Kidney (tissue), 14 donors: ENCODE results near the gene ZNF511. TPM values are rescaled to one million over a fixed set of nuclear protein-coding genes. Genes with fewer than 3 reads are reported as not detected.

Source experiments
- DNase-seq, 5 donors: peaks; one replicate each; pipeline ENCODE4 v3.0.0-alpha.2; 2013 to 2020
- FAIRE-seq: peaks from 2 replicates; lab custom pipeline; 2012; peaks lifted over from hg19 to GRCh38; lab: Jason Lieb, UNC
- H3K27ac ChIP-seq, 2 donors: one replicate each; pipeline ENCODE4 v1.7.0; 2013; ENCODE audit warnings: low read depth in 2 of 2, low read length in 2 of 2, inconsistent platforms in 1 of 2
- H3K27me3 ChIP-seq: one replicate; pipeline ENCODE4 v1.7.1; 2013; ENCODE audit warnings: low read length, inconsistent platforms; ENCODE audit not compliant: control insufficient read depth, insufficient read depth
- H3K36me3 ChIP-seq, 3 donors: one replicate each; pipeline versions ENCODE4 v1.7.0 to v1.7.1; 2013; ENCODE audit warnings: low read length in 3 of 3, control low read depth in 1 of 3, inconsistent platforms in 1 of 3; ENCODE audit not compliant: insufficient read depth in 3 of 3, control insufficient read depth in 2 of 3
- H3K4me1 ChIP-seq, 3 donors: one replicate each; pipeline versions ENCODE4 v1.7.0 to v1.7.1; 2013; ENCODE audit warnings: low read length in 3 of 3, inconsistent platforms in 1 of 3, low read depth in 1 of 3; ENCODE audit not compliant: control insufficient read depth in 2 of 3, insufficient read depth in 2 of 3
- H3K4me3 ChIP-seq, 3 donors: one replicate each; pipeline versions ENCODE4 v1.7.0 to v1.8.1; 2013; ENCODE audit warnings: low read length in 3 of 3, control low read depth in 1 of 3, inconsistent platforms in 1 of 3
- H3K9ac ChIP-seq, 3 donors: one replicate each; pipeline versions ENCODE4 v1.7.0 to v1.7.1; 2013; ENCODE audit warnings: low read length in 3 of 3, control low read depth in 1 of 3, inconsistent platforms in 1 of 3
- H3K9me3 ChIP-seq, 3 donors: one replicate each; pipeline versions ENCODE4 v1.7.0 to v1.7.1; 2013; ENCODE audit warnings: low read length in 3 of 3, control low read depth in 1 of 3, inconsistent platforms in 1 of 3; ENCODE audit not compliant: control insufficient read depth in 2 of 3, insufficient read depth in 1 of 3
- intact Hi-C: fragments of 100-400 bp; cut with DNase I; formaldehyde crosslinking; loops from one replicate; pipeline ENCODE4 v1.11.1; 2022
- polyA plus RNA-seq: library from polyadenylated mRNA; stranded (reverse); fragments of 350-450 nt; fragmentation: Illumina TruSeq; extraction: RNeasy Lipid Tissue Mini Kit (QIAGEN cat#74804); gene quantifications from one replicate; pipeline ENCODE4 v1.2.3, GENCODE V29; 2014; ENCODE audit warnings: low read depth, low replicate concordance; ENCODE audit not compliant: insufficient read depth
- total RNA-seq: library from RNA; stranded (reverse); fragmentation: NEBNext Ultra II Directional; extraction: Animal tissue kit (Norgen Biotek cat#: 25700); gene quantifications from one replicate; pipeline ENCODE4 v1.2.1, GENCODE V29; 2021
- TF ChIP-seq, protein P1 (sequence below): IDR thresholded peaks from 3 replicates; pipeline ENCODE4 v1.5.1; 2012; ENCODE audit warnings: mild to moderate bottlenecking, moderate library complexity, borderline replicate concordance; ENCODE audit not compliant: insufficient read depth; ENCODE audit errors: extremely low read depth
- donor health status: control.
- donor health status: control.
- donor health status: control.
- donor health status: control.
- donor health status: control.
- donor health status: DM: yes; HTN: yes; CAD: no.
- donor health status: Normal renal cell carcinoma (clear cell type).

ZNF511 gene
- total and polyA plus RNA-seq, 2 donors from 2014 or later = 35.6 to 50.7 TPM

DNA sequence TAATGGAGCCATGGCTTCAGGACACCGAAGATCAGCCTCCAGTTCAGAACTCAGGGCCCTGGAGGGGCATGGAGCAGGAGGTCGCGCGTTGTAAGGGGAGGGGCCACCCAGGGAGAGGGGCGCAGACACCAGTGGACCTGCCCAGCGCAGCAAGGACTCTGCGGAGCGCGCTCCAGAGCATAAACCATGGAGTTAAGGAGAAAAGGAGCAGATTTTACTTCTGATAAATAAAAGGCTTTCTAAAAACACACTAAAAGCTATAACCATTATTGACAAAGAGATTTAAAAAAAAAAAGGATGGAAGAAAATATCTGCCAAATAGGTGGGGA, 17.5 kb downstream of the ZNF511 start:
- H3K27ac ChIP-seq = no peak overlapping the region
- peaks cover 26% of the 10 kb centered on the region for H3K27me3 ChIP-seq
- no peaks in the 10 kb centered on the region for H3K36me3 ChIP-seq
- intact Hi-C loops = no loop called here
- H3K9me3 ChIP-seq = no peaks in the 10 kb centered on the region
- no peak for FAIRE-seq
- no peak overlapping the region for H3K4me3 ChIP-seq
- peaks cover 0 to 9% (median 0%) of the 10 kb centered on the region in 3 donors for H3K4me1 ChIP-seq
- no peak overlapping the region for H3K9ac ChIP-seq
- TF ChIP-seq, protein P1, sequence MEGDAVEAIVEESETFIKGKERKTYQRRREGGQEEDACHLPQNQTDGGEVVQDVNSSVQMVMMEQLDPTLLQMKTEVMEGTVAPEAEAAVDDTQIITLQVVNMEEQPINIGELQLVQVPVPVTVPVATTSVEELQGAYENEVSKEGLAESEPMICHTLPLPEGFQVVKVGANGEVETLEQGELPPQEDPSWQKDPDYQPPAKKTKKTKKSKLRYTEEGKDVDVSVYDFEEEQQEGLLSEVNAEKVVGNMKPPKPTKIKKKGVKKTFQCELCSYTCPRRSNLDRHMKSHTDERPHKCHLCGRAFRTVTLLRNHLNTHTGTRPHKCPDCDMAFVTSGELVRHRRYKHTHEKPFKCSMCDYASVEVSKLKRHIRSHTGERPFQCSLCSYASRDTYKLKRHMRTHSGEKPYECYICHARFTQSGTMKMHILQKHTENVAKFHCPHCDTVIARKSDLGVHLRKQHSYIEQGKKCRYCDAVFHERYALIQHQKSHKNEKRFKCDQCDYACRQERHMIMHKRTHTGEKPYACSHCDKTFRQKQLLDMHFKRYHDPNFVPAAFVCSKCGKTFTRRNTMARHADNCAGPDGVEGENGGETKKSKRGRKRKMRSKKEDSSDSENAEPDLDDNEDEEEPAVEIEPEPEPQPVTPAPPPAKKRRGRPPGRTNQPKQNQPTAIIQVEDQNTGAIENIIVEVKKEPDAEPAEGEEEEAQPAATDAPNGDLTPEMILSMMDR = no peak
- DNase-seq = peak in 1 of 5 donors; percentile 63

DNA sequence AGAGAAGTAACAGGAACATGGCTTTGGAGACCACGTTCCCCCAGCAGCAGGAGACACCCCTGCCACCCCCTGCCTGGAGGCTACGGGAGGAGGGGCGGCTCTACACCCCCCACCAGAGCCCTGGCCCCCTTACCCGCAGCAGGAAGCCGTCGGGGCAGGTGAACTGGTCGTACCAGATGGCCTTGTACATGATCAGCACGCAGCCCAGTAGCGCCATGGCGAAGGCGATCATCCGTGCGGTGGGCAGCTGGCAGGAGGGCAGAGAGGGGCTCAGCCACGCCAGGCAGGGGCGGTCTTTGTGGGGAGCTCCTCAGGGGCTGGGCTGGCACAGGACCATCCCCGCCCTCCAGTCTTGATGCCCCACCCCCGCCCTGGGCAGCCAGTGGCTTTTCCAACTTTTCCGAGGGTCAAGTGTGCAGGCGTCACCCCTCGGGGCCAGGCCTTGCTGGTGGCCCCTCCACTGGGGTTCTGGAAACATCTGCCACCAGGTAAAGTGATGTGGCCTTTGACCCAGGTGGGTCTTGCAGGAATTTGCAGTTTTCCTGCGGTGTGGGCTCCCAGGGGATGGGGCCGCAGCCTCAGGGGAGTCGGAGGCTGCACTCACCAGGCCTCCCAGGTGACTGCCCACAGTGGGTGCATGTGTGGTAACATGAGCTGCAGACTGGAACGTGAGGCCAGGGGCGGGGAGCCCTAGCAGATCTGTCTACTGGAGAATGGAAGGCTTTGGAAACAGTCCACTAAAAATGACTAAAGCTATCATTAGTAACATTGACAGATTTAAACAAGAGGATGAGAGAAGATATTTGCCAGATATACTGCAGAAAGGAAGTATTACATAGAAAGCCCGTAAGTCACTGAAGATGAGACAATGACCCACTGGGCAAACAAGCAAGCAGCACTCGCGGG, 18.3 kb downstream of the ZNF511 start:
- TF ChIP-seq, protein P1 = no peak
- intact Hi-C loops = no loop called here
- no peak overlapping the region for H3K27ac ChIP-seq
- peaks cover 0 to 9% (median 0%) of the 10 kb centered on the region in 3 donors for H3K4me1 ChIP-seq
- no peaks in the 10 kb centered on the region for H3K9me3 ChIP-seq
- FAIRE-seq = no peak
- H3K9ac ChIP-seq = no peak overlapping the region
- H3K27me3 ChIP-seq = peaks cover 28% of the 10 kb centered on the region
- H3K4me3 ChIP-seq = no peak overlapping the region
- H3K36me3 ChIP-seq = no peaks in the 10 kb centered on the region
- peak in 2 of 5 donors; percentile 69 to 77 for DNase-seq

DNA sequence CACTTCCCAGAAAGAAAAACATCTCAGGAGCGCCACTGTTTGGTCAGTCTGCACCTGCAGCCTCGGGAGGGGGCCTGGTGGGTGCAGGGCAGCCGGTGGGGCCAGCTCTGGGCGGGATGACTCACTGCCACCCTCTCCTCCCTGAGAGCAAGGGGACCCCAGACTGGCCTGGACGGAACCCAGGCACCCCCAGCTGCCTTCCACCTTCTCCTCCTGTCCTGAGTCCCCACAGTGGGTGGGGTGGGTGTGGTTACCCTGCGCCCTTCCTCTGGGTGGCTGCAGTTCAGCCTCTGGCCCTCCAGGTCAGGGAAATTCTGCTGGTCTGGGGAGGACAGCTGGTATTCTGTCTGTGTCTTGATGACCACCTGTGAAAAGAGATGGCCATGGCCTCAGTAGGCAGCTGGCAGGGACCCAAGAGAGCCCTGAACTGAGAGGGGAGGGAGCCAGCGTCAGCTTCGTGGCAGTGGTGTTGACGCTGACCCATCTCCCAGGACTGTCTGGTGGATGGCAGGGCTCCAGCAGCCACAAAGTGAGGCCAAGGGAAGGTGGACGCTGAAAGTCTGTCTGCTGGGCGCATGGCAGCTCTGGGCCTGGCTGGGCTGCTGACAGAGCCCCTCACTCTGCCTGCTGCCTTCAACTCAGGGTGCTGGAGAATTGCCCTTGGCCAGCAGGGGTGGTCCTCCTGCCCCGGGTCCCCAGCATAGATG, 19.1 kb downstream of the ZNF511 start:
- DNase-seq (peak in 2 of 5 donors; percentile 43 to 62), FAIRE-seq (no peak)
- no peaks in the 10 kb centered on the region for H3K36me3 ChIP-seq
- H3K4me3 ChIP-seq = no peak overlapping the region
- H3K27me3 ChIP-seq = peaks cover 34% of the 10 kb centered on the region
- TF ChIP-seq, protein P1 = no peak
- intact Hi-C loops = no loop called here
- H3K9ac ChIP-seq = no peak overlapping the region
- H3K9me3 ChIP-seq = no peaks in the 10 kb centered on the region
- peaks cover 0 to 9% (median 0%) of the 10 kb centered on the region in 3 donors for H3K4me1 ChIP-seq
- H3K27ac ChIP-seq = no peak overlapping the region
